Measurements from ENCODE around the gene FCRL6.
A peak's percentile ranks its signal among the peaks of the same experiment; 100 is the strongest.

The FCRL6 gene

DNA sequence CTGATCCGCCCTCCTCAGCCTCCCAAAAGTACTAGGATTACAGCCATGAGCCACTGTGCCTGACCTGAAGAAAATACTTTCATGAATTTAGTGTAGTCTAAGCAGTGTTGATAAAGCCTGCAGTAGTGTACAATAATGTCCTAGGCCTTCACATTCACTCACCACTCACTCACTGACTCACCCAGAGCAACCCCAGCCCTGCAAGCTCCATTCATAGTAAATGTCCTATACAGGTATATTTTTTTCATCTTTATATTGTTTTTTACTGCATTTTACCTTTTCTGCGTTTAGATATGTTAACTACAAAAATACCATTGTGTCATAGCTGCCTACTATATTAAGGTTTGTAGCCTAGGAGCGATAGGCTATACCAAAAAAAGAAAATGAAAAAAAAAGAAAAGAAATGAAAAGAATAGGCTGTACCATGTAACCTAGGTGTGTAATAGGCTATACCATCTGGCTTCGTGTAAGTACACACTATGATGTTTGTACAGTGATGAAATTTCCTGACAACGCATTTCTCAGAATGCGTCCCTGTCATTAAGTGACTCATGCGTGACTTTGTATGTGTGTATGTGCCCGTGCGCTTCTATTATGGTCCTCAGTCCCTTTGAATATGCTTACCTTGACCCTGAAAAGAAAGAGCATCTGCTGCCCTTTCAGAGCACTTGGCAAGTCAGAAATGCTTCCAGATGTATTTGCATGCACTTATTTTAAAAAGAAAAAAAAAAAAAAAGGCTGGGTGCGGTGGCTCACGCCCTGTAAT lies 15.3 kb downstream of the FCRL6 start:
- TF ChIP-seq, protein P1, sequence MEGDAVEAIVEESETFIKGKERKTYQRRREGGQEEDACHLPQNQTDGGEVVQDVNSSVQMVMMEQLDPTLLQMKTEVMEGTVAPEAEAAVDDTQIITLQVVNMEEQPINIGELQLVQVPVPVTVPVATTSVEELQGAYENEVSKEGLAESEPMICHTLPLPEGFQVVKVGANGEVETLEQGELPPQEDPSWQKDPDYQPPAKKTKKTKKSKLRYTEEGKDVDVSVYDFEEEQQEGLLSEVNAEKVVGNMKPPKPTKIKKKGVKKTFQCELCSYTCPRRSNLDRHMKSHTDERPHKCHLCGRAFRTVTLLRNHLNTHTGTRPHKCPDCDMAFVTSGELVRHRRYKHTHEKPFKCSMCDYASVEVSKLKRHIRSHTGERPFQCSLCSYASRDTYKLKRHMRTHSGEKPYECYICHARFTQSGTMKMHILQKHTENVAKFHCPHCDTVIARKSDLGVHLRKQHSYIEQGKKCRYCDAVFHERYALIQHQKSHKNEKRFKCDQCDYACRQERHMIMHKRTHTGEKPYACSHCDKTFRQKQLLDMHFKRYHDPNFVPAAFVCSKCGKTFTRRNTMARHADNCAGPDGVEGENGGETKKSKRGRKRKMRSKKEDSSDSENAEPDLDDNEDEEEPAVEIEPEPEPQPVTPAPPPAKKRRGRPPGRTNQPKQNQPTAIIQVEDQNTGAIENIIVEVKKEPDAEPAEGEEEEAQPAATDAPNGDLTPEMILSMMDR (IDR thresholded peaks at IDR 0.05; ENCODE audit: insufficient read depth, missing control alignments) = no peak
- DNase-seq (ENCODE audit: insufficient read length, low spot score) = no peak
- no peak for FAIRE-seq

DNA sequence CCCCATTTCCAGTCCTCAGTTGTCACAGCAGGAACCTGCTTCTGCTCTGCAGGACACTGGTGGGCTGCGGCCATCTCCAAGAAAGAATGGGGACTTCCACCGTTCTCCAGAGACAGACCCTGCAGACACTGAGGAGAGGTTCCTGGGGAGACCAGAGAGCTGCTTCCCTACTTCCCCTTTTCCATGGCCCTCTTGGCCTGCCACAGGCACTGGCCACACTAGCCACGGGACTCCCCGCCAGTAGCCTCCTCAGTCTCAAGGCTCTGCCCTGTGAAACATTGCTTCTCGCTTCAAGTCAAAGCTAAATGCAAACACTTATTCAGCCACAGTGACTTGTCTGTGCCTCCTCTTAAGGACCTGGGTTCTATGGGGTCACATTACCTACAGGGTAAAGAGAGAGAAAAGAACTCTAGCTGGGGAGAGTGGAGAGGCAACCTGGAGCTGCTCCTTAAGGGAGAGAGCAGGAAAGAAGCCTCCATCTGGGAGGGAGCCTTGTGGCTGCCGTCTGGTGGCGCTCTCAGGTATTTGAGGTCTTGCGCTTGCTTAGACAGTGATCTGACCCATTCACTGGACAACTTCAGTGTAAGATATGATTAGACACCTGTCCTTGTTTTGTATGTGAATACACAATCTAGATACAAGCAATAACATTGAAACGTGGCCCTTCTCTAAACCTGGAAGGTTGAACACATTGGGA lies 19.2 kb downstream of the FCRL6 start:
- no peak for DNase-seq (ENCODE audit: insufficient read length, low spot score)
- TF ChIP-seq, protein P1 (IDR thresholded peaks at IDR 0.05; ENCODE audit: insufficient read depth, missing control alignments) = peak; percentile 74
- FAIRE-seq = no peak

DNA sequence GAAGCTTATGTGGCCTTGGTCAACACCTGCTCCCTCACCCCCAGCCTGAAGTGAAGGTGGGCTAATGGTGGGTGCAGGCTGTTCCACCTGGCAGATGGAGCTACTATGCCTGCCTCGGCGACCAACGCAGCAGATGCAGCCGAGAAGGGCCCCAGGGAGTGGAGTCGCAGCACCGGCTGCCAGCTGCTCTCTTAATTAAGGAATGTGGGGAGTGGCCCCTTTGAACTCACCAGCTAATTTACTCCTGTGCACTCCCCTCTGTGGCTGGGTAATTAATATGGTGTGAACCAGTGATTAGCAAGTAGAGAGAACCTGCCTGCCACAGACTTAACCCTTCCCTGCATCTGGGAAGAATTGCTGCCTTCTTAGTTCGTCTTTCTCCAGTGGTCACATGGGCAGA lies 21.2 kb downstream of the FCRL6 start:
- DNase-seq (ENCODE audit: insufficient read length, low spot score) = peak; percentile 89
- FAIRE-seq = peak; percentile 32
- TF ChIP-seq, protein P1 (IDR thresholded peaks at IDR 0.05; ENCODE audit: insufficient read depth, missing control alignments) = no peak

DNA sequence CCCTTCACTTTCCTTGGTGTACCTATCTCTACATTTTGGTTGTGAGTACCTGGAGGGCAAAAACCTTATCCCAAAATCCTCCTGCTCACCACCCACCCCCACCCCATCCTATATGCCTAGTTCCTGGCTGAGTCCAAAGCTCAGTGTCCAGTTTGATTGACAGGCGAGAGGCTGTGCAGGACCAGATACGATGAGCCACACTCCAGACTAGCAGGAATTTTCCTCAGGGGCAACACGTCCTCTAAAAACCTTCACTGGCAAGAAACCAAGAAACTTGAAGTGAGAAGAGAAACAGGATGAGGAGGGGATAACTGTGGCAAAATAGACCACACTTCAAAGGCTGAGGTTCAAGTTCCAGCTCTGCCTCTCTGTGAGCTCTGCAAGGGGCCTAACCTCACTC lies 23.4 kb downstream of the FCRL6 start:
- TF ChIP-seq, protein P1 (IDR thresholded peaks at IDR 0.05; ENCODE audit: insufficient read depth, missing control alignments) = no peak
- no peak for FAIRE-seq
- DNase-seq (ENCODE audit: insufficient read length, low spot score) = no peak

DNA sequence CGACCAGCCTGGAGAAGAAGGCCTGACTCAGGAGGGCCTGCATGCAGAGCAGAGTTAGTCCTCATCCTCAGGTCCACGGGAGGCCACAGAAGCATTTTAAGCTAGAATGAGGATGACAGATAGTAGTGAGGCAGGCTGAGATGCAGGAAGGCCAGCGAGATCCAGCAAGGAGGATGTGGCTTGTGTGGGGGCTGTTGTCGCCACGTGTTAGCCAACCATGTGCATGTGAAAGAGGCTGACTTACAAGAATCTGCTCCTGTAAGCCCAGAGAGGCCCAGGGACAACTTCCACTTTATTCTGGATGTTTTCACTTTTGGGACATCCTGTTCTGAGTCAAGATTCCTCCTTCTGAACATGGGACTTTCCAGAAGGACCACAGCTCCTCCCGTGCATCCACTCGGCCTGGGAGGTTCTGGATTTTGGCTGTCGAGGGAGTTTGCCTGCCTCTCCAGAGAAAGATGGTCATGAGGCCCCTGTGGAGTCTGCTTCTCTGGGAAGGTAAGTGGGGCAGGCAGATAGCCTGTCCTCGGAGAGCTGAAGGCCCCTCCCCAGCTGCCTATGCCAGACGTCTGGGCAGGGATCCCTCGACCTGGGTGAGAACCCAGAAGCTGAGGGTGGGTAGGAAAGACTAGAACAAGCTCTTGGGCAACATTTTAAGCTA lies 24.4 kb downstream of the FCRL6 start, which contains the start of gene SLAMF8:
Gene SLAMF8, plus strand, starts transcription at position 433 of the 661 bp plus-strand sequence. Its CDS starts 26 bp downstream, at position 459.
- FAIRE-seq (no peak), DNase-seq (ENCODE audit: insufficient read length, low spot score) (no peak)
- TF ChIP-seq, protein P1 (IDR thresholded peaks at IDR 0.05; ENCODE audit: insufficient read depth, missing control alignments) = no peak

DNA sequence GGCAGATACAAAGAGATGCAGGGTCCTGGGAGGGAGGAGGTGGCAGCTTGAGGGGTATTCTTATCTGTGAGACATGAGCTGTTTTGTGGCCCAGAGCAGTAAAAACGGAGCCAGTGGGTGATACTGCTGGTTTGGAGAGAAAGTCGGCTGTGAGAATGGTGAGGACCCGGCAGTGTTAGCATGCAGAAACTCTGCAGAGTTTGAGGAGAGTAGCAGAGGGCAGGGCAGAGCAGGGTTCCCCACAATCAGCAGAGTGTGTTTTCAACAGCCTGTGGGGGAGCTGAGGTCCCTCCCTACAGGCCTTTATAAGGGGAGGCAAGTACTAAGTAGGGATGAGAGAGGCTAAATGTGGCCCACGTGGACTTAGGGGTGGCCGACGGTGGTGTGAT lies 24.9 kb downstream of the FCRL6 start:
- no peak for DNase-seq (ENCODE audit: insufficient read length, low spot score)
- TF ChIP-seq, protein P1 (IDR thresholded peaks at IDR 0.05; ENCODE audit: insufficient read depth, missing control alignments) = no peak
- no peak for FAIRE-seq

All from D721Med (cell line).